Fibroblast of skin of left quadriceps (primary cell): ENCODE measurements around the gene AMMECR1L.
"Not testable (repeated sequence)": the region's sequence is repeated elsewhere in the genome, so short reads cannot be mapped to it uniquely, and the experiment has no call there.

ENCODE experiments used
- DNase-seq, 2 experiments: peaks; one replicate each; pipeline ENCODE4 v3.0.0-alpha.2; 2013; ENCODE audit warnings: low read depth in 2 of 2

The AMMECR1L gene

GRCh38 chr2:127887082-127887775 is 1.5 kb upstream of the AMMECR1L start:
- DNase-seq: no peak

GRCh38 chr2:127886593-127886935 is 808 bp upstream of the AMMECR1L start:
- DNase-seq: not testable (repeated sequence)

- not testable (repeated sequence) for DNase-seq
Measured at GRCh38 chr2:127884861-127885740, 655 bp downstream of the AMMECR1L start.

- peak; percentile 18 to 20 for DNase-seq
Measured at GRCh38 chr2:127884436-127884835, 1.3 kb downstream of the AMMECR1L start.

GRCh38 chr2:127879899-127880298 is 5.9 kb downstream of the AMMECR1L start:
- no peak for DNase-seq

GRCh38 chr2:127877626-127878025 is 8.1 kb downstream of the AMMECR1L start:
- DNase-seq: no peak

GRCh38 chr2:127877136-127877535 is 8.6 kb downstream of the AMMECR1L start:
- DNase-seq: no peak

GRCh38 chr2:127874378-127875269 is 11.1 kb downstream of the AMMECR1L start:
- no peak for DNase-seq

- no peak for DNase-seq
Measured at GRCh38 chr2:127873707-127874303, 12.0 kb downstream of the AMMECR1L start.

GRCh38 chr2:127872354-127872753 is 13.4 kb downstream of the AMMECR1L start:
- no peak for DNase-seq

- no peak for DNase-seq
Measured at GRCh38 chr2:127865926-127866325, 19.8 kb downstream of the AMMECR1L start.

- DNase-seq: no peak
Measured at GRCh38 chr2:127864877-127865276, 20.9 kb downstream of the AMMECR1L start.

GRCh38 chr2:127862228-127862627 is 23.5 kb downstream of the AMMECR1L start:
- DNase-seq: no peak

- DNase-seq: no peak
Measured at GRCh38 chr2:127860130-127860529, 25.6 kb downstream of the AMMECR1L start.

- no peak for DNase-seq
Measured at GRCh38 chr2:127859712-127860085, 26.1 kb downstream of the AMMECR1L start.

GRCh38 chr2:127857265-127857808 is 28.4 kb downstream of the AMMECR1L start:
- DNase-seq: no peak

GRCh38 chr2:127853671-127854070 is 32.1 kb downstream of the AMMECR1L start:
- DNase-seq: no peak

GRCh38 chr2:127852388-127852787 is 33.4 kb downstream of the AMMECR1L start:
- no peak for DNase-seq

- DNase-seq: no peak
Measured at GRCh38 chr2:127847931-127848330, 37.8 kb downstream of the AMMECR1L start.

- DNase-seq: no peak
Measured at GRCh38 chr2:127844973-127845372, 40.8 kb downstream of the AMMECR1L start.

- no peak for DNase-seq
Measured at GRCh38 chr2:127843677-127844076, 42.1 kb downstream of the AMMECR1L start.
